Stimulated activated CD4-positive, alpha-beta T cell treated with anti-CD3 and anti-CD28 coated beads, TNF-alpha, amount 100 ng/mL, for 24 hours (primary cell): ENCODE measurements around the gene NTNG2.
"Not testable (repeated sequence)": the region's sequence is repeated elsewhere in the genome, so short reads cannot be mapped to it uniquely, and the experiment has no call there.

Source experiments
- DNase-seq, 3 experiments: peaks; one replicate each; pipeline ENCODE4 v3.0.0-alpha.2; 2020; ENCODE audit warnings: low read depth in 3 of 3

Gene NTNG2, protein sequence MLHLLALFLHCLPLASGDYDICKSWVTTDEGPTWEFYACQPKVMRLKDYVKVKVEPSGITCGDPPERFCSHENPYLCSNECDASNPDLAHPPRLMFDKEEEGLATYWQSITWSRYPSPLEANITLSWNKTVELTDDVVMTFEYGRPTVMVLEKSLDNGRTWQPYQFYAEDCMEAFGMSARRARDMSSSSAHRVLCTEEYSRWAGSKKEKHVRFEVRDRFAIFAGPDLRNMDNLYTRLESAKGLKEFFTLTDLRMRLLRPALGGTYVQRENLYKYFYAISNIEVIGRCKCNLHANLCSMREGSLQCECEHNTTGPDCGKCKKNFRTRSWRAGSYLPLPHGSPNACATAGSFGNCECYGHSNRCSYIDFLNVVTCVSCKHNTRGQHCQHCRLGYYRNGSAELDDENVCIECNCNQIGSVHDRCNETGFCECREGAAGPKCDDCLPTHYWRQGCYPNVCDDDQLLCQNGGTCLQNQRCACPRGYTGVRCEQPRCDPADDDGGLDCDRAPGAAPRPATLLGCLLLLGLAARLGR

GRCh38 chr9:132161743-132162184 is at the start of gene NTNG2:
TSS of gene NTNG2 (plus strand) at chr9:132162058. CDS start at chr9:132166832, 4,774 bp downstream.
- DNase-seq: no peak

DNA sequence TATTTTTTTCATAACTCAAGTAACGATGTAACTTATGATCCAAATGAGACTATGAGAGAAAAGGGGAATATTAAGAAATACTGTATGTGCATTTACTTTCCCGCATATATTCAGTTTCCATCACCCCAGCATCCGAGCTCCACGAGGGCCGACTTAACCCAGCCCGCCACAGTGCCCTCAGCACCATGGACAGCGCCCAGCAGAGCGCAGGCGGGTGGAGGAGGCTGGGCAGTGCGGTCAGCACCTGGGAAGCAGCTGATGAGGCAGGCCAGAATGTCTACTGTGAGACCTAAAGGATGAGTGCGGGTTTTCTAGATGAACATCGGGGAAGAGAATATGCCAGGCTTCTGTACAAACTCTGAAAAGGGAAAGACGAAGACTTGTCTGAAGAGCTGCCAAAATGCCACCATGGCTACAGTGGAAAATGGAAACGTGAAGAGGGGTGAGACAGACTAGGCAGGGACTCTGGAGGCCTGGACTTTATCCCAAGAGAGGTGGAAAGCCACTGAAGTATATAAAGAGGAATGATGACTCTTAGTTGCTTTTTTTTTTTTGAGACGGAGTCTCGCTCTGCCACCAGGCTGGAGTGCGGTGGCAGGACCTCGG is 47.7 kb upstream of the NTNG2 start:
- peak in 1 of 3 experiments; percentile 32 for DNase-seq

DNA sequence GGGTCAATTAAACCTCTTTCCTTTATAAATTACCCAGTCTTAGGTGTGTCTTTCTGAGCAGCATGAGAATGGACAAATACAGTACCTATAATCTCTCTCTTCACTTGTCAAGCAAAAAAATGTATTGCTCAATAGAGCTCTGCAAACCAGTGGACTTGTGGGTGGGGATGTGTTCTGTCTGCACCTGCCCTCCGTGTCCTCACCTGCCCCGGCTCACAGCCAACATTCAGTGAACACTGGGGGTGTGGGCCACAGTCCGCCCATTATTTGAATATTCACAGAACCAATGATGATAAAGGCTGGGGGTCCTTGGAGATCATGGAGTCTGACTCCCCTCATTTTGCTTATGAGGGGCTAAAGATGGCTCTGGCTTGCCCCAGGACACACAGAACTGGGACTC is 45.3 kb upstream of the NTNG2 start:
- DNase-seq: no peak

- DNase-seq: no peak
Measured at GRCh38 chr9:132117694-132118093, 44.2 kb upstream of the NTNG2 start.

- no peak for DNase-seq
Measured at GRCh38 chr9:132121021-132121420, 40.8 kb upstream of the NTNG2 start.

DNA sequence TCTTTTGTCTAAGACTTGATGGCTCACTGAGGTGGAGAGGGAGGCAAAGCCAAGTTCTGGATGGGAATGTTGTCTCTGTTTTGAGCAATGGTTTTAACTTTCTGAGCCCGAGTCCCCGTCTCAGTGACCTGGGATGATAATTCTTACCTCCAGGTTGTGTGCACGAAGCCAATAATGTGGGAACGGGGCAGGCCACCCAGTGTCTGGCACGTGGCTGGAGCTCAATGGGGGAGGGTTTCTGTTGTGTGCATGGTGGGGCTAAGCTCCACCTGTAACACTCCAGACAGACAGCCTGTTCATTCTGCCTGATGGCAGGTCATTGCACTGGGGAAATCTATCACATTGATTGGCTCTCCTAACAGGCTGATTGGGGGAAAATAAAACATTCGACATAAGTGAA is 37.1 kb upstream of the NTNG2 start:
- DNase-seq: no peak

DNA sequence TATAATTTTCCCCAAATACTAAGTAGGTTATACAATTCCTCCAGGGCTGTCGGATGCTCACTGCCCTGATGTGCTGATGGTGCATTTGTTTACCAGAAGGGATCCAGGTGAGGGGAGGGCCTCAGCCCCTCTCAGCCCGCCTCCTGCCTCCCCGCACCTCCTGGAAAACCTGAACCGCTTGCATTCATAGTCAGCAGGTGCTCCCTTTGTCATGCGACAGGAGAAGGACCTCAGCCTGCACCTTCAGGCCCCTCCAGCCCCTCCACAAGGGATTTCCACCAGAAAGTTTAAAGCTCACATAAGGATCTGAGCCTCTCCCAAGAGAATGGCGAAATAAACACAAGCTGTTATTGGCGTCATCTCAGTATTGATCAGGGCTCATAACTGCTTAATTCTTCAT is 36.5 kb upstream of the NTNG2 start:
- DNase-seq: no peak

GRCh38 chr9:132125944-132126679 is 35.7 kb upstream of the NTNG2 start:
- peak in 2 of 3 experiments; percentile 4 to 24 for DNase-seq

DNA sequence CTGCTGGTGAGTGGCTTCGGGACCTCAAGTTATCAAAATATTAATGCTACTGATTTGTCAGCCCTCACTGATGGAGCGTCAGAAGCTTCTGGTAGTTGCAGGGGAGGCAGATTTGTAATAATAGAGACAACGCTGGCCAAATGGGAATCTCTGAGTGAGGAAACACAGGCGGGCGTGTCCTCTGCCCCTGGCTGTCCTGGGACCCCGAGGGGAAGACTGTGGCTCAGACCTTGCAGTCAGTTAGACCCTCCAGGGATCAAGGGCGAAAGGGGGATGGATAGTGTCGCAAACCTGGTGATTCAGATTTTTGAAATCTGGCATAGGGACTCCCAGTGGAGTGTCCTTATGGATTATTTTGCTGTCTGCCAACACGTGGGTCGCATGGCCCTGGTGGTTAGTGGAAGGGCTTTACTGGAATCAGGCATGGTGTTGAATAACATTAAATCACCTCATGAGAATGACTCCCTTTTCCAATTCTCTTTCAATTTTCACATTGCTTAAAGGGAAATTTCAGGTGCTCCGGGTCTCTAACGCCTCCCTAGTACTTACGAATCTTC is 35.1 kb upstream of the NTNG2 start:
- DNase-seq: no peak

GRCh38 chr9:132127888-132128534 is 33.8 kb upstream of the NTNG2 start:
- no peak for DNase-seq

- no peak for DNase-seq
Measured at GRCh38 chr9:132129535-132129934, 32.3 kb upstream of the NTNG2 start.

DNA sequence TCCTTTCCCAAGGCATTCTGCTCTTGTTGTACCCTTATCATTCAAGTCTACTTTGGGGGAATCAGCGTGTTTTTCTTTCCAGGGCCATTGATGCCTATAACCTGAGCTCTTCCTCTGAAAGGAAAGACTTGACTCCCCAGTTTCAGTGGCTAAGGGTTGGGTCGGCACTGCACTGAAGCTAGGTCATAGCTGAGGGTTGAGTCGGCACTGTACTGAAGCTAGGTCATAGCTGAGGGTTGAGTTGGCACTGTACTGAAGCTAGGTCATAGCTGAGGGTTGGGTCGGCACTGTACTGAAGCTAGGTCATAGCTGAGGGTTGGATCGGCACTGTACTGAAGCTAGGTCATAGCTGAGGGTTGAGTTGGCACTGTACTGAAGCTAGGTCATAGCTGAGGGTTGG is 27.8 kb upstream of the NTNG2 start:
- DNase-seq: not testable (repeated sequence)

DNA sequence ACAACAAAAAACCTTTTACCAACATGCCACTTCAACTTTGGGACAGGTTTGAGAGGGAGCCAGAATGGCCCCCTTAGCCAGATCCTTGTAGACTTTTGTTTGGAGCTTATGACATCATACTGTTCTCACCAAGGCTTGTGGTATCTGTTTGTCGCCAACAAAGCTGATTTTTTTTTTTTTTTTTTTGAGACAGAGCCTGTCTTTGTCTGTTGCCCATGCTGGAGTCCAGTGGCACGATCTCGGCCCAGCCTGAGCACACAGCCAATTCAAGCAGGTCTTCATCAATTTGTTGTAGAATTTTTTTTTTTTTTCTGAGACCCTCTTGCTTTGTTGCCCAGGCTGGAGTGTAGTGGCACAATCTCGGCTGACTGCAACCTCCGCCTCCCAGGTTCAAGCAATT is 26.4 kb upstream of the NTNG2 start:
- DNase-seq: no peak

GRCh38 chr9:132136151-132136780 is 25.6 kb upstream of the NTNG2 start:
- no peak for DNase-seq

GRCh38 chr9:132141344-132141947 is 20.4 kb upstream of the NTNG2 start:
- DNase-seq: no peak

- no peak for DNase-seq
Measured at GRCh38 chr9:132141948-132142594, 19.8 kb upstream of the NTNG2 start.

DNA sequence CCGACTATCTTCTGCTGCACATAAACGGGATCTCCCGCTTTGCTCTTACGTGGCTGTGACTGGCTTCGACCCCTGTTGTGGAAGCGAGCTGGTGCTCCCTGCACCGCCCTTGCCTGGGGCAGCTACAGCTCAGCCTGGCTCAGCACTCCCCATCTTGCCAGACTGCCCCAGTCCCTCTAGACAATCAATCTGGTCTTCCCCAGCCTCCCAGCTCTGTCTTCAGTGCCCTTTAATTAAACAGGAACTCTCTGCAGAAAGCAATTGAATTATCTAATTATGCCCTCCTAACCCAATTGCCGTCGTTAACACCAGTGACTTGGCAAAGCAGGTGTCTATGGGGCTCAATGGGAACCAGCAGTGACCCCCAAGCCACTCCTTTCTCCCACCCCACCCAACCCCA is 18.9 kb upstream of the NTNG2 start:
- DNase-seq: no peak

DNA sequence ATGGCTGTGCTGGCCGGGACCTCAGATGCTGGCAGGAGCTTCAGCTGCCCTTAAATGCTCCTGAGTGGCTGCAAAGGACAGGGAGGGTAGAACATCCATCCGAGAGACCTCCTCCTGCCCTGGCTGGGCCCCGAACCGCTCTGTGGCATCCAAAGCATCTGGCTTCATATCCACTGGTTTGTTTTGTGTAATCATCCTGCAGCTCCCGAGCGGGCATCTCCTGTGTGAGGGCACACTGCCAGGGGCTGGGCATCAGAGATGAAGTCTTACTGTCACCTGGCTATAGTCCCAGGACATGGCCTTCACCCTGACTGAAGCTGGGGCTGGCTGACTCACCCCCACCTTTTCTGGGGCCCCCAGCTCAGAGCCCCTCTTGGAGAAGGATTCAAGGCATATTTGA is 18.5 kb upstream of the NTNG2 start:
- no peak for DNase-seq

GRCh38 chr9:132144708-132145365 is 17.0 kb upstream of the NTNG2 start:
- no peak for DNase-seq

DNA sequence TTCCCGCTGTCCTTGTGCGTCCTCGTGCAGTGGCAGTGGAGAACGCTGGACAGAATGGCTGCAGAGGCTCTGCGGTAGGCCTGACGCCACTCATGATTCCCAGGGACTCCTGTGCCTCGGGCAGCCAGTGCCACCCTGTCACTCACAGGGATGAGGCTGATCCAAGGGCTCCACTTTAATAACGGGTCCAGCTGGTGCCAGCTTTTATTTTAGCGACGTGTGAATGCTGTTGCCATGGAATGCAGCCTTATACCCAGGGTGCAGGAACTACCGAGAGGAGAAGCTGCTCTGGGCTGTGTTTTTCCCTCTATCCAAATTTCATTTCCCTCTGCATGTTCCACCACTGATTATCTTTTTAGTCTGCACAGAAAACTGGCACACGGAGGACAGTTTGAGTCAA is 15.8 kb upstream of the NTNG2 start:
- no peak for DNase-seq
